Left ventricle myocardium superior (tissue), 1 donor: ENCODE data around the gene STK24. TPM values are rescaled to one million over a fixed set of nuclear protein-coding genes. Genes with fewer than 3 reads are reported as not detected.

ENCODE experiments used
- ATAC-seq: fragments of 200-7000 bp; cut with Tn5 transposase; one replicate; pipeline ENCODE4 v1.9.1; 2020; ENCODE audit warnings: mild to moderate bottlenecking, moderate library complexity
- DNase-seq: peaks from one replicate; pipeline ENCODE4 v3.0.0-alpha.2; 2020
- intact Hi-C: fragments of 100-400 bp; cut with micrococcal nuclease; formaldehyde crosslinking; loops from one replicate; pipeline ENCODE4 v1.11.0; 2022
- total RNA-seq: library from RNA; stranded (reverse); fragmentation: NEBNext Ultra II Directional; extraction: Animal tissue kit (Norgen Biotek cat#: 25700); gene quantifications from one replicate; pipeline ENCODE4 v1.2.1, GENCODE V29; 2021
- donor health status: DM: no; HTN: yes; CAD: no; lungs with severe emphysema.

The STK24 gene
- total RNA-seq, 1 donor from 2014 or later = 71.7 TPM

GRCh38 chr13:98520674-98521449, 56.0 kb downstream of the STK24 start:
- DNase-seq = no peak
- intact Hi-C loops = no loop called here
- ATAC-seq = no peak

GRCh38 chr13:98519976-98520375, 56.9 kb downstream of the STK24 start:
- DNase-seq (no peak), ATAC-seq (no peak)
- intact Hi-C loops = no loop called here

GRCh38 chr13:98517576-98518310, 59.2 kb downstream of the STK24 start:
- intact Hi-C loops = no loop called here
- ATAC-seq (no peak), DNase-seq (no peak)

GRCh38 chr13:98515818-98516465, 61.0 kb downstream of the STK24 start:
- ATAC-seq = no peak
- no peak for DNase-seq
- intact Hi-C loops = no loop called here

GRCh38 chr13:98514288-98514687, 62.6 kb downstream of the STK24 start:
- ATAC-seq (no peak), DNase-seq (no peak)
- intact Hi-C loops = no loop called here

DNA sequence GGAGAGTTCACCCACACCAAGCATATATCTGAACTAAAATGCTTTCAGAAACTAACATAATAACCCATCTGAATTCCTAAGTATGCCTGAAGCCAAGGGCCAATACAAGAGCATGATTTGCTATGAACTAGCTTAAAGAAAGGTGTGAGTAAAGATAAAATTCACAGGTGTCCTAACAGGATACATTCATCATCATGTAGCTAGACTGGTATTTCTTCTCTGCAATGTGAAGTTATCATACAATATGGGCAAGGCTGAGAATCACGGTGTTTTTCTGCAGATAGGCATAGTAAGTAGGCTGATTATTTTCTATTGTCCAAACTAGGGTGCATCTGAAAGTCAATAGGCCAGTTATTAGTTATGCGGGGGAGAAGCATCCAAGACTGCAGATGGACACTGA, 63.1 kb downstream of the STK24 start:
- DNase-seq (no peak), ATAC-seq (no peak)
- intact Hi-C loops = no loop called here

- DNase-seq (no peak), ATAC-seq (peak; percentile 20)
- intact Hi-C loops = no loop called here
Observed at GRCh38 chr13:98512774-98513665, 63.9 kb downstream of the STK24 start.

DNA sequence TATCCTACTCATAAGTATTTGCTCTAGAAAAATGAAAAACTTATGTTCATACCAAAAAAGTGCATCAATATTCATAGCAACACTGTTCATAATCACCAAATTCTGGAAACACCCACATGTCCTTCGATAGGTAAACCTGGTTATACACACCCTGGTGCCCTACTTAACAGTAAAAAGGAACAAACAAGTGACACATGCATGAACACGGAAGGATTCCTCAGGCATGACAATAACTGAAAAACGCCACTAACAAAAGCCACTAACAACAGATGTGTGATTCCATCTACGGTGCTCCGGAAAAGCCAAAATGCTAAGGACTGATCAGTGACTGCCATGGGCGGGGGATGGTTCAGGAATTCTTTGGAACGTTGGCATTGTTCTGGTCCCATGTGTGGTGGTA, 65.5 kb downstream of the STK24 start:
- DNase-seq = no peak
- no peak for ATAC-seq
- intact Hi-C loops = no loop called here

DNA sequence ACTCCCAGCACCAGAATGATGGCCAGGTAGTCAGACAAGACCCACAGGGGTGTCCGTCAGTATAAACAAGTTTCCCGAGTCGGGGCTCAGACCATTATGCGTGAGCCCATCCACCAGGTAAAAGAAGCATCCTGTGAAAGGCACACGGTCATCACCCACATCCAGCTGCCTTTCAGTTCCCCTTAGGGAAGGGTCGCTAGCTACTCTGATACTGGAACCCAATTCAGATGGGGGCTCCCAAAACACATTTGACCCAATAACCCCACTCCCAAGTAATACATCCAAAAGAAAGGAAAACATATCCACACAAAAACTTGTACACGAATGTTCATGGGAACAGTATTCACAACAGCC, 66.8 kb downstream of the STK24 start:
- intact Hi-C loops = no loop called here
- DNase-seq = no peak
- ATAC-seq = no peak

- ATAC-seq (peak; percentile 71), DNase-seq (peak; percentile 65)
- intact Hi-C loops = loop anchor here (10.0 kb wide), 1 partner anchor 55 kb away; no protein-coding TSS in a partner anchor
Observed at GRCh38 chr13:98509271-98510155, 67.4 kb downstream of the STK24 start.

DNA sequence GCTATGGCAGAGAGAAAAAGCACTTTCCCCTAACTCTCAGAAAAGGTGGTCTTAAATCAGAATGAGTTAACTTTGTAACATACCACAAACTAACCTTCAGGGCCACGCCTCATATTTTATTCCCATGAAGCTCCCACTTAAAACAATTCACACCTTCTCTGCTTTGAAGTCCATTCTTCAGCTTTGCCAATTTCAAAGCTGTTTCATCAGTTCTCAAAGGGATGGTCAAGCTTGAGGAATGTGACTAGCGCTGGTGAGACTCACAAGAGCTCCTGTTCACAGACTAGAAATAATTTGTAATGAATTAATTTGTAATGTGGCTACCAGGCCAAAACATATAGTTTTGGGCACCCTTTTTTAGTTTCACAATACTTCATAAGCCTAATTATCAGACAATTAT, 68.2 kb downstream of the STK24 start:
- DNase-seq (no peak), ATAC-seq (no peak)
- intact Hi-C loops = loop anchor here (10.0 kb wide), 1 partner anchor 56 kb away; no protein-coding TSS in a partner anchor

GRCh38 chr13:98508280-98508679, 68.6 kb downstream of the STK24 start:
- intact Hi-C loops = loop anchor here (10.0 kb wide), 1 partner anchor 57 kb away; no protein-coding TSS in a partner anchor
- ATAC-seq (no peak), DNase-seq (no peak)

DNA sequence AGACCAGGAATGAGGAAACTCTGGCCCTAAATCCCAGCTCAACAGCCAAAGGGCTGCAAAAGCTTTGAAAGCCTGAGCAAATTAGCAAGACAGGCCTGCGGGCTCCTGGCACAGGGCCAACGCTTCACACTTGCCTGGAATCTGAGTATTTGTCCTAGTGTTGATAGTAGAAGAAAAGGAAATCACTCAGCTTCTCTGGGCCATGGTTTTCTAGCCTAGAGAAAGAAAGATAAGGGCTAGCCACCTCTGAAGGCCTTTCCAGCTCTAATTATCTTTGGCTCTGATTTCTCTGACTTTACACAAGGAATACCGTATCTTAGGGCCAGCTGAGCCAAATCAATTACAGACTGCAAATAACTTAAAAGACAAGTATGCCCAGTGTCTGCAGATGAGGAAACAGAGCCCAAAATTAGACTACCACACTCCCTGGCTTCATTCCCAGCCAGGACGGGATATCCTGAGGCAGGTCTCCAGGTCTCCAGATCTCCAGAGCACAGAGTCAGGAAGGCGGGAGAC, 69.6 kb downstream of the STK24 start:
- peak; percentile 82 for DNase-seq
- ATAC-seq = peak; percentile 74
- intact Hi-C loops = loop anchor here (10.0 kb wide), 1 partner anchor 57 kb away; no protein-coding TSS in a partner anchor

- ATAC-seq (no peak), DNase-seq (no peak)
- intact Hi-C loops = loop anchor here (10.0 kb wide), 1 partner anchor 58 kb away; no protein-coding TSS in a partner anchor
Observed at GRCh38 chr13:98506728-98507230, 70.1 kb downstream of the STK24 start.

DNA sequence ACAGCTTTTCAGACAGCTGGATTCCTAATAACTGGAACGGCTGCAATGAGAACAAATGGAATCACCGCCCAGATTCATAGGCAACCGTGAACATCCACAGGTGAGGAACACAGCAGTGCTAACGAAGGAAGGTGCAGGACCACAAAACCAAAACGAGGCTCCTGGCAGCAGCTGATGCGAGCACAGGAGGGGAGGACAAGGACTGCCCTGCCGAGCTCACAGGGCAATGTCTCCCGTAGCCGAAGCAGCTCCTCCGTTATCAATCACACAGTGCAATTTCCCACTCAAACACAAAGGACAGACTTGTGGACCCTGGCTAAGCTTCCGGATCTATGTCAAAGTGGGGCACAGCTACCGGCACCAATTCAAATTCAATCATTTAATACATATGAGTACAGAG, 70.6 kb downstream of the STK24 start:
- intact Hi-C loops = loop anchor here (10.0 kb wide), 1 partner anchor 58 kb away; no protein-coding TSS in a partner anchor
- no peak for DNase-seq
- ATAC-seq = no peak

DNA sequence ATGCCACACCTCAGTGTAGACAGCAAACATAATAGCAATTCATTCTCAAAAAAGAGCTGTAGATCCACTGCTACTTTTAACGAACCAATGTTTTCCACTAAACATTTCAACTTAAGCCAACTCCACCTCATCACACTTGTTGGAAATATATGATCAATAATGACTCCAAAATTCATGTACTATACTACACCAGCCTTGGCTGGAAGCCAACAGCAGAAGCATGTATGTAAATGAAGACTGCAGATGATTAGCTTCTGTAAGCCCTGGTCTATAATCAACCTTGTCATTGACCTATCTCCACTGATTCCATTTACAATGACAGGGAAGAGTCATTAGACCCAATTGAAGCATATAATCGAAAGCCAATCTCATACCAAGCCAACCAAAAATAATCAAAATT, 71.7 kb downstream of the STK24 start:
- intact Hi-C loops = loop anchor here (10.0 kb wide), 1 partner anchor 60 kb away; no protein-coding TSS in a partner anchor
- ATAC-seq (no peak), DNase-seq (no peak)

DNA sequence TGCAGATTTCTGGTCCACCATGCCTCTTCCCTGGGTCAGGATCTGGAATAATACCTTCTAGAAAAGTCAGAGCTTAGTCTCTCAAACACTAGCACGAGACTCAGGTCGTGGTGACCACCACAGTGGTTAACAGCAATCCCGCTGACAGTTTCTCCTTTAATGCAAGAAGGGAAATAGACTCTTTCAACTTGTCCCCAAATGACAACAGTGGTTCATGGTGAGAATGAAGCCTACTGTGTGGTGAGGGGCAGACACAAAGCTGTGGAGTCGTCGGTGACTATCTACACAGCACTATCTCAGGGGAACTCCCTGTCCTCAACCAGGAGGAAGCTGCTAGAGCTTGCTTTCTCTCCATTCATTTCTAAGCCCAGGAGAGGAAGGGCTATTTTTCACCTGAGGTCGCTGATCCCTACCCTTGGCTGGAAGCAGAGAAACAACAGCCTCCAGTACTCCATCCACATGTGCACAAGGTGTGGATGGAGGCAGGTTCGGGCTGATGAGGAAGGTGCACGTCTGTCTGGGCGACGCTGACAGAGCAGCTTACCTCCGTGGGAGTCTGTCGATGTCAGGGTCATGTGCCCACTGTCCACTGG, 72.4 kb downstream of the STK24 start:
- intact Hi-C loops = loop anchor here (10.0 kb wide), 1 partner anchor 60 kb away; no protein-coding TSS in a partner anchor
- DNase-seq (no peak), ATAC-seq (no peak)
